Measurements from ENCODE around the gene LAMC3. TPM values are rescaled to one million over a fixed set of nuclear protein-coding genes. Genes with fewer than 3 reads are reported as not detected.

The LAMC3 gene
- total RNA-seq, 2 donors from 2014 or later = 16.7 to 41.2 TPM

DNA sequence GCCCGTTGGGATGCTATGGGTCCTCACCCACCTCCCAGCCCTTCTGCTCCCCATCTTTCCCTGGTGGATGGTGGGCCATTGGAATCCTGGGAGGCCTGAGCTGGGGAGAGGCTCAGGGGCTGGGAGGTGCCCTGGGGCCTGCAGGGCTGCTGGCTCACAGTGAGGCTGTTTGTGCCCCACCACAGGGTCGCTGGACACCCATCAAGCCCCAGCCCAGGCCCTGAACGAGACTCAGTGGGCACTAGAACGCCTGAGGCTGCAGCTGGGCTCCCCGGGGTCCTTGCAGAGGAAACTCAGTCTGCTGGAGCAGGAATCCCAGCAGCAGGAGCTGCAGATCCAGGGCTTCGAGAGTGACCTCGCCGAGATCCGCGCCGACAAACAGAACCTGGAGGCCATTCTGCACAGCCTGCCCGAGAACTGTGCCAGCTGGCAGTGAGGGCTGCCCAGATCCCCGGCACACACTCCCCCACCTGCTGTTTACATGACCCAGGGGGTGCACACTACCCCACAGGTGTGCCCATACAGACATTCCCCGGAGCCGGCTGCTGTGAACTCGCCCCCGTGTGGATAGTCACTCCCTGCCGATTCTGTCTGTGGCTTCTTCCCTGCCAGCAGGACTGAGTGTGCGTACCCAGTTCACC, 82.5 kb downstream of the LAMC3 start:
- H3K27ac Mint-ChIP-seq = no peak overlapping the region
- no peak overlapping the region for H3K27ac ChIP-seq (ENCODE audit: low read depth, low read length)

DNA sequence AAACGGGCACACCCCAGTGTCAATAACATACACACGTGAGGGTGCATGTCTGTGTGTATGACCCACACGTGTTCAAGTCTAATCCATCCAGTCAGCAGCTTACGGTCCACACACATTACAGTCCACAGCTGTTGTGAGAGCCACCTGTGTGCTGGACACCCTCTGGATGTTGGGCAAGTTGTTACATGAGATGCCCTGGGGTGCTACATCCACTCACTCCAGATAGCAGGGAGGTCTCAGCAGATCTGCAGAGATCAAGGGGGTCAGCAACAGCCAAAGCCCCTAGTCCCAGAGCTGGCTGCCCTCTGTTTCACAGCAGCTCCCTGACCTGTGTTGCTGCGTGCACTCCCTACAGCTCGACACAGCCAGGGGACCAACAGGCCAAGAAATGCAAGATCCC, 83.1 kb downstream of the LAMC3 start:
- Mint-ChIP-seq H3K9me3 (no peaks in the 10 kb centered on the region), H3K36me3 (ENCODE audit: low read depth) (peaks cover 5% of the 10 kb centered on the region), H3K27me3 (ENCODE audit: insufficient read depth) (peaks cover 16% of the 10 kb centered on the region)

More for the DNA sequence above, 82.5 kb downstream of the LAMC3 start:
- no peaks in the 10 kb centered on the region for H3K27me3 ChIP-seq (ENCODE audit: control insufficient read depth, insufficient read depth, low read length, poor library complexity, severe bottlenecking)
- Mint-ChIP-seq H3K9me3 (no peaks in the 10 kb centered on the region), H3K4me1 (peaks cover 3% of the 10 kb centered on the region), H3K27me3 (ENCODE audit: insufficient read depth) (peaks cover 16% of the 10 kb centered on the region), H3K36me3 (ENCODE audit: low read depth) (peaks cover 6% of the 10 kb centered on the region), H3K4me3 (no peak overlapping the region)
- H3K4me1 ChIP-seq (ENCODE audit: control insufficient read depth, insufficient read depth, low read length) = no peaks in the 10 kb centered on the region
- H3K36me3 ChIP-seq (ENCODE audit: control insufficient read depth, insufficient read depth, low read length) = no peaks in the 10 kb centered on the region
- DNase-seq = no peak
- TF ChIP-seq, protein P1, sequence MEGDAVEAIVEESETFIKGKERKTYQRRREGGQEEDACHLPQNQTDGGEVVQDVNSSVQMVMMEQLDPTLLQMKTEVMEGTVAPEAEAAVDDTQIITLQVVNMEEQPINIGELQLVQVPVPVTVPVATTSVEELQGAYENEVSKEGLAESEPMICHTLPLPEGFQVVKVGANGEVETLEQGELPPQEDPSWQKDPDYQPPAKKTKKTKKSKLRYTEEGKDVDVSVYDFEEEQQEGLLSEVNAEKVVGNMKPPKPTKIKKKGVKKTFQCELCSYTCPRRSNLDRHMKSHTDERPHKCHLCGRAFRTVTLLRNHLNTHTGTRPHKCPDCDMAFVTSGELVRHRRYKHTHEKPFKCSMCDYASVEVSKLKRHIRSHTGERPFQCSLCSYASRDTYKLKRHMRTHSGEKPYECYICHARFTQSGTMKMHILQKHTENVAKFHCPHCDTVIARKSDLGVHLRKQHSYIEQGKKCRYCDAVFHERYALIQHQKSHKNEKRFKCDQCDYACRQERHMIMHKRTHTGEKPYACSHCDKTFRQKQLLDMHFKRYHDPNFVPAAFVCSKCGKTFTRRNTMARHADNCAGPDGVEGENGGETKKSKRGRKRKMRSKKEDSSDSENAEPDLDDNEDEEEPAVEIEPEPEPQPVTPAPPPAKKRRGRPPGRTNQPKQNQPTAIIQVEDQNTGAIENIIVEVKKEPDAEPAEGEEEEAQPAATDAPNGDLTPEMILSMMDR (conservative IDR thresholded peaks at IDR 0.05) = no peak
- no peak overlapping the region for H3K4me3 ChIP-seq (ENCODE audit: low read length)
- no peaks in the 10 kb centered on the region for H3K9me3 ChIP-seq (ENCODE audit: control insufficient read depth, low read length)
- WGBS, 2 experiments (ENCODE audit: insufficient coverage in 1 of 2, insufficient read length in 1 of 2) = 92% methylated on average over 18 to 19 of the region's 19 CpGs
- H3K9ac ChIP-seq (ENCODE audit: extremely low read depth, low read length, poor library complexity, severe bottlenecking) = no peak overlapping the region

DNA sequence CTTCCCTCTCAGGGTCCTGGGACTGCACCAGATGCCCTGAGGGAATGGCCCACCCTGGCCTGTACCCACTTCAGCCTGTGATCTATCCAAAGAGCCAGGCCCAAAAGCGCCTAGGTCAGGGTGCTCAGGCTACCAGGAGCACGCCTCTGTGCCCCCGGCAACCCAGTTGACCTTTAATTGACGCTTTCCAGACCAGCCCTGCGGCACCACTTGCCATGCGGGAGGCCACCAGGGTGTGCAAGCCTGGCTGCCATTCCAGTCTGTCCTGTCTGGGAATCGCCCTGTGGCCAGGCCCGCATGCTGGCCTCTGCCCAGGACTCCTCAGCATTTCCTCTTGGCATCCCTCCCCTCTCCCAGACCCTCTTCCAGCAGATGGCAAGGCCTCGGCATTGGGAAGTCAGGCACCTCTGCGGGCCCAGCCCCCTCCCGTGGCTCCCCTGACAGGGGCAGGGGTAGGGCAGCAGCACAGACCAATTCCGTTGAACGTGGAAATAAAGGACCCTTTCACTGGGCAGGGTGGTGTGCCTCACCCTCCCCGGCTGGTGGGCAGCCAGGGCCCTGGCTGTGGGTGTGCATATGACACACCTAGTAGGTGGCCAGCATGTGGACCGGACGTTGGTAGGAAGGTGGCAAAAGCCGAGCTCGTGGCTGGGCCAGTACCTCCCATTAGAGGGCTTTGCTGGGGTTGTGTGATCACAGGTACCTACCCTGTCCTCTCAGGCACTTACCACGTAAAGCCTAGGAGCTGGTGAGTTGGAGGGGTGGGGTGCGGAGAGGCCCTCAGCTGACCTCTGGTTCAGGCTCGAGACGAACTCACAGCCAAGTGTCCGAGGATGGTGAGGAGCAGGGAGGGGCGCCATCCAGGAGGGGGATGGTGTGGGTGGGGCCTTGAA, 83.8 kb downstream of the LAMC3 start:
- Histone ChIP-seq H3K27me3 (ENCODE audit: control insufficient read depth, insufficient read depth, low read length, poor library complexity, severe bottlenecking) (no peaks in the 10 kb centered on the region), H3K9ac (ENCODE audit: extremely low read depth, low read length, poor library complexity, severe bottlenecking) (no peak overlapping the region), H3K4me3 (ENCODE audit: low read length) (no peak overlapping the region), H3K9me3 (ENCODE audit: control insufficient read depth, low read length) (no peaks in the 10 kb centered on the region), H3K36me3 (ENCODE audit: control insufficient read depth, insufficient read depth, low read length) (no peaks in the 10 kb centered on the region), H3K27ac (ENCODE audit: low read depth, low read length) (no peak overlapping the region), H3K4me1 (ENCODE audit: control insufficient read depth, insufficient read depth, low read length) (peaks cover 5% of the 10 kb centered on the region)
- Mint-ChIP-seq H3K4me1 (peaks cover 8% of the 10 kb centered on the region), H3K27me3 (ENCODE audit: insufficient read depth) (peaks cover 16% of the 10 kb centered on the region), H3K36me3 (ENCODE audit: low read depth) (peaks cover 2% of the 10 kb centered on the region), H3K4me3 (no peak overlapping the region), H3K27ac (no peak overlapping the region), H3K9me3 (no peaks in the 10 kb centered on the region)
- TF ChIP-seq, protein P1 (conservative IDR thresholded peaks at IDR 0.05) = no peak
- 92% methylated on average over 9 to 24 of the region's 24 CpGs for WGBS, 2 experiments (ENCODE audit: insufficient coverage in 1 of 2, insufficient read length in 1 of 2)
- no peak for DNase-seq

More for the DNA sequence above, 83.1 kb downstream of the LAMC3 start:
- Histone ChIP-seq H3K27ac (ENCODE audit: low read depth, low read length) (no peak overlapping the region), H3K9me3 (ENCODE audit: control insufficient read depth, low read length) (no peaks in the 10 kb centered on the region), H3K4me1 (ENCODE audit: control insufficient read depth, insufficient read depth, low read length) (no peaks in the 10 kb centered on the region), H3K27me3 (ENCODE audit: control insufficient read depth, insufficient read depth, low read length, poor library complexity, severe bottlenecking) (no peaks in the 10 kb centered on the region), H3K36me3 (ENCODE audit: control insufficient read depth, insufficient read depth, low read length) (no peaks in the 10 kb centered on the region), H3K9ac (ENCODE audit: extremely low read depth, low read length, poor library complexity, severe bottlenecking) (no peak overlapping the region), H3K4me3 (ENCODE audit: low read length) (no peak overlapping the region)
- 91 to 95% methylated on average over 4 to 6 of the region's 6 CpGs for WGBS, 2 experiments (ENCODE audit: insufficient coverage in 1 of 2, insufficient read length in 1 of 2)
- TF ChIP-seq, protein P1 (conservative IDR thresholded peaks at IDR 0.05) = no peak
- H3K27ac Mint-ChIP-seq = no peak overlapping the region
- peaks cover 3% of the 10 kb centered on the region for H3K4me1 Mint-ChIP-seq
- DNase-seq = no peak
- H3K4me3 Mint-ChIP-seq = no peak overlapping the region

Data from endodermal cell (in vitro differentiated cells).